Esophagus muscularis mucosa (tissue), 4 donors: ENCODE data around the gene DMRT1. TPM values are rescaled to one million over a fixed set of nuclear protein-coding genes. Genes with fewer than 3 reads are reported as not detected.

Experiments
- DNase-seq: peaks from one replicate; pipeline ENCODE4 v3.0.0-alpha.2; 2017; ENCODE audit errors: extremely low spot score
- H3K27ac ChIP-seq, 4 donors: fragments of 200-600 bp; sonication (generic); replicated peaks in 1 of 4; 1 replicate in 3 of 4; 2 replicates in 1 of 4; pipeline ENCODE4 v1.5.1; 2016 to 2019; ENCODE audit warnings: mild to moderate bottlenecking in 1 of 4
- H3K27me3 ChIP-seq, 4 donors: fragments of 200-600 bp; sonication (generic); one replicate each; pipeline versions ENCODE4 v1.5.1 to v1.6.0; 2016 to 2019
- H3K36me3 ChIP-seq, 4 donors: fragments of 200-600 bp; sonication (generic); one replicate each; pipeline ENCODE4 v1.5.1; 2016 to 2019
- H3K4me1 ChIP-seq, 4 donors: fragments of 200-600 bp; sonication (generic); one replicate each; pipeline ENCODE4 v1.5.1; 2016 to 2019
- H3K4me3 ChIP-seq, 4 donors: fragments of 200-600 bp; sonication (generic); 1 replicate in 2 of 4; 2 replicates in 2 of 4; pipeline ENCODE4 v1.5.1; 2016 to 2019; ENCODE audit warnings: mild to moderate bottlenecking in 4 of 4, moderate library complexity in 1 of 4
- H3K9me3 ChIP-seq, 4 donors: fragments of 200-600 bp; sonication (generic); 1 replicate in 3 of 4; 2 replicates in 1 of 4; pipeline ENCODE4 v1.5.1; 2016 to 2019
- CTCF ChIP-seq, 3 experiments: fragments of 200-600 bp in 2 of 3; fragments of 450-650 bp in 1 of 3; sonication (generic) in 2 of 3; IDR thresholded peaks; one replicate each; pipeline ENCODE4 v1.5.1; 2017 to 2019; ENCODE audit warnings: antibody characterized with exemption in 3 of 3, mild to moderate bottlenecking in 2 of 3, moderate library complexity in 1 of 3
- EP300 ChIP-seq: sonication (generic); formaldehyde crosslinking; IDR thresholded peaks from one replicate; pipeline ENCODE4 v1.6.1; 2017; ENCODE audit warnings: antibody characterized with exemption
- POLR2A ChIP-seq: fragments of 450-650 bp; IDR thresholded peaks from one replicate; pipeline ENCODE4 v1.6.1; 2017; ENCODE audit warnings: antibody characterized with exemption, moderate library complexity, mild to moderate bottlenecking, low read depth
- POLR2AphosphoS5 ChIP-seq, 2 donors: sonication (generic); formaldehyde crosslinking; IDR thresholded peaks; one replicate each; pipeline ENCODE4 v1.6.1; 2017; ENCODE audit warnings: antibody characterized with exemption in 2 of 2
- WGBS: methylation state at CpG from one replicate; pipeline ENCODE4 v1.1.5; 2018; 5-methylcytosine and 5-hydroxymethylcytosine counted together
- intact Hi-C: fragments of 100-400 bp; cut with DNase I; formaldehyde crosslinking; loops from one replicate; pipeline ENCODE4 v1.15.1; 2023
- total RNA-seq, 4 donors: library from RNA; depleted of rRNA; stranded (reverse); fragments of >200 nt; gene quantifications; one replicate each; pipeline versions ENCODE4 v1.1.0 to v1.2.1, GENCODE V29; 2016

Gene DMRT1
- total RNA-seq, 4 donors from 2014 or later = not detected

GRCh38 chr9:893843-894420 lies 52.4 kb downstream of the DMRT1 start:
- Histone ChIP-seq H3K27me3 (peaks cover 0 to 4% (median 0%) of the 10 kb centered on the region in 4 donors), H3K4me1 (peaks cover 0 to 4% (median 1%) of the 10 kb centered on the region in 4 donors), H3K9me3 (no peaks in the 10 kb centered on the region), H3K4me3 (no peak overlapping the region), H3K27ac (no peak overlapping the region), H3K36me3 (no peaks in the 10 kb centered on the region)
- intact Hi-C loops = loop anchor here (1.0 kb wide), 1 partner anchor 115 kb away; no protein-coding TSS in a partner anchor
- DNase-seq = no peak
- 26% methylated on average over 9 of the region's 9 CpGs for WGBS
- no peak for TF ChIP-seq EP300
- TF ChIP-seq CTCF (IDR thresholded peaks at IDR 0.05) = peak; percentile 56 to 69 (median 58)

GRCh38 chr9:899440-900184 lies 58.1 kb downstream of the DMRT1 start:
- DNase-seq = no peak
- TF ChIP-seq POLR2A (no peak), EP300 (no peak), CTCF (IDR thresholded peaks at IDR 0.05) (no peak), POLR2AphosphoS5 (IDR thresholded peaks at IDR 0.05) (no peak)
- intact Hi-C loops = no loop called here
- H3K4me3 ChIP-seq = no peak overlapping the region
- no peaks in the 10 kb centered on the region for H3K36me3 ChIP-seq
- H3K27me3 ChIP-seq = peaks cover 0 to 42% (median 0%) of the 10 kb centered on the region in 4 donors
- H3K27ac ChIP-seq = no peak overlapping the region
- WGBS = 49% methylated on average over 12 of the region's 12 CpGs
- H3K9me3 ChIP-seq = no peaks in the 10 kb centered on the region
- no peaks in the 10 kb centered on the region for H3K4me1 ChIP-seq

DNA sequence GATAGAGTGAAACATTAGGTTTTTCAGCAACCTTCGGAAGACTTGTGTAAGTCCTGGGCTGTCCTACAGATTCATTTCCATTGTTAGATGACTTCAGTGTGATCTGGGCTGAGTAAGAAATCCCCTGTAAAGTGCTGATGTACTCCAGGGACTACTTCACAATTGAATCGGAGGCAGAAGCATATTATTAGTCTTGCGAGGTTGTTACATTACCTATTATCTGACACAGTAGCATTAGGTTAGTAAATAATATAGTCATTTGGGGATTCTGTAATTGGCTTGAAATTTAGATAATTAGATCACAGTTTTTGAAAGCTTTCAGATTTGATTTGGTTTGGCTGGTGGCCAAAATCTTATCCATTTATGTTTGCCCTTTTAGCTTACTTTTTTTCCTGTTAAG lies 62.4 kb downstream of the DMRT1 start:
- H3K4me3 ChIP-seq = no peak overlapping the region
- H3K4me1 ChIP-seq = no peaks in the 10 kb centered on the region
- no peak overlapping the region for H3K27ac ChIP-seq
- H3K36me3 ChIP-seq = no peaks in the 10 kb centered on the region
- no peaks in the 10 kb centered on the region for H3K9me3 ChIP-seq
- peaks cover 0 to 74% (median 2%) of the 10 kb centered on the region in 4 donors for H3K27me3 ChIP-seq
- 86% methylated on average over 3 of the region's 3 CpGs for WGBS
- no peak for DNase-seq
- intact Hi-C loops = no loop called here
- no peak for TF ChIP-seq POLR2A

GRCh38 chr9:905906-906305 lies 64.4 kb downstream of the DMRT1 start:
- intact Hi-C loops = no loop called here
- 56% methylated on average over 6 of the region's 6 CpGs for WGBS
- Histone ChIP-seq H3K27me3 (peaks cover 0 to 84% (median 5%) of the 10 kb centered on the region in 4 donors), H3K36me3 (no peaks in the 10 kb centered on the region), H3K4me3 (no peak overlapping the region), H3K4me1 (no peaks in the 10 kb centered on the region), H3K9me3 (no peaks in the 10 kb centered on the region), H3K27ac (no peak overlapping the region)
- DNase-seq = no peak
- TF ChIP-seq POLR2AphosphoS5 (IDR thresholded peaks at IDR 0.05) = no peak
- TF ChIP-seq EP300 = no peak
- no peak for TF ChIP-seq POLR2A

- Histone ChIP-seq H3K9me3 (no peaks in the 10 kb centered on the region), H3K36me3 (no peaks in the 10 kb centered on the region), H3K4me1 (no peaks in the 10 kb centered on the region), H3K4me3 (no peak overlapping the region), H3K27ac (no peak overlapping the region), H3K27me3 (peaks cover 0 to 70% (median 5%) of the 10 kb centered on the region in 4 donors)
- TF ChIP-seq POLR2A = no peak
- TF ChIP-seq EP300 = no peak
- no peak for TF ChIP-seq CTCF (IDR thresholded peaks at IDR 0.05)
- no peak for TF ChIP-seq POLR2AphosphoS5 (IDR thresholded peaks at IDR 0.05)
- no peak for DNase-seq
- WGBS = 14% methylated on average over 10 of the region's 10 CpGs
- intact Hi-C loops = no loop called here
Measured at GRCh38 chr9:908536-909205, 67.2 kb downstream of the DMRT1 start.
